CD4-positive, alpha-beta T cell (primary cell): ENCODE measurements around the gene PRRC1. TPM values are rescaled to one million over a fixed set of nuclear protein-coding genes. Genes with fewer than 3 reads are reported as not detected.

Source experiments
- ATAC-seq: fragments of 200-7000 bp; cut with Tn5 transposase; one replicate; pipeline ENCODE4 v1.10.0; 2022; ENCODE audit warnings: mild to moderate bottlenecking; ENCODE audit not compliant: poor library complexity
- CTCF ChIA-PET: fragments of 350-600 bp; sonication (Branson Sonifier 250); formaldehyde crosslinking; loops from one replicate; lab custom pipeline; 2021; ENCODE audit warnings: antibody characterized with exemption, inconsistent platforms; lab: Charles Lee
- POLR2A ChIA-PET: fragments of 350-600 bp; sonication (Branson Sonifier 250); formaldehyde crosslinking; loops from one replicate; lab custom pipeline; 2021; ENCODE audit warnings: antibody characterized with exemption, inconsistent platforms; lab: Charles Lee
- DNase-seq, 14 experiments: peaks; one replicate each; pipeline ENCODE4 v3.0.0-alpha.2; 2013 to 2020; ENCODE audit warnings: mixed read lengths in 2 of 14
- H3K27ac ChIP-seq, 2 donors: one replicate each; pipeline versions ENCODE4 v1.5.1 to v1.7.0; 2013; ENCODE audit warnings: low read length in 2 of 2, low read depth in 1 of 2, mild to moderate bottlenecking in 1 of 2
- H3K27me3 ChIP-seq, 2 experiments: 1 replicate in 1 of 2; 2 replicates in 1 of 2; pipeline versions ENCODE4 v1.6.1 to v1.7.0; 2013; ENCODE audit warnings: low read length in 2 of 2, control low read depth in 1 of 2, mild to moderate bottlenecking in 1 of 2, moderate library complexity in 1 of 2; ENCODE audit not compliant: insufficient read depth in 2 of 2, control insufficient read depth in 1 of 2
- H3K36me3 ChIP-seq: one replicate; pipeline ENCODE4 v1.6.1; 2013; ENCODE audit warnings: low read length, control low read depth; ENCODE audit not compliant: insufficient read depth
- H3K4me1 ChIP-seq: one replicate; pipeline ENCODE4 v1.6.1; 2013; ENCODE audit warnings: low read length, control low read depth; ENCODE audit not compliant: insufficient read depth
- H3K4me3 ChIP-seq: one replicate; pipeline ENCODE4 v1.5.1; 2013; ENCODE audit warnings: mild to moderate bottlenecking, low read length, moderate library complexity
- H3K9me3 ChIP-seq, 2 experiments: 1 replicate in 1 of 2; 2 replicates in 1 of 2; pipeline versions ENCODE4 v1.6.1 to v1.7.0; 2013; ENCODE audit warnings: low read length in 2 of 2, mild to moderate bottlenecking in 2 of 2, control low read depth in 1 of 2, moderate library complexity in 1 of 2; ENCODE audit not compliant: control insufficient read depth in 1 of 2, insufficient read depth in 1 of 2
- H3K27ac Mint-ChIP-seq: one replicate; pipeline ENCODE4 v1.8.0; 2020; ENCODE audit warnings: mixed read lengths
- H3K27me3 Mint-ChIP-seq: one replicate; pipeline ENCODE4 v1.8.0; 2021; ENCODE audit warnings: mixed read lengths
- H3K36me3 Mint-ChIP-seq: one replicate; pipeline ENCODE4 v1.8.0; 2021; ENCODE audit warnings: low read depth, mixed read lengths
- H3K4me1 Mint-ChIP-seq: one replicate; pipeline ENCODE4 v1.8.0; 2021; ENCODE audit warnings: low read depth, mixed read lengths
- H3K4me3 Mint-ChIP-seq: one replicate; pipeline ENCODE4 v1.8.0; 2020; ENCODE audit warnings: mild to moderate bottlenecking, mixed read lengths
- H3K9me3 Mint-ChIP-seq: one replicate; pipeline ENCODE4 v1.8.0; 2020; ENCODE audit warnings: mixed read lengths
- intact Hi-C, 2 experiments: fragments of 100-400 bp; cut with DNase I in 1 of 2; cut with micrococcal nuclease in 1 of 2; formaldehyde crosslinking; loops; one replicate each; pipeline versions ENCODE4 v1.15.1 to v1.9.0; 2023 to 2025; cut with DNase I, micrococcal nuclease
- total RNA-seq, 174 experiments: library from RNA in 2 of 174; stranded (reverse) in 2 of 174; gene quantifications; one replicate each; pipeline ENCODE4 v1.2.3 and lab custom pipeline; 2021 to 2026
- TF ChIP-seq, protein P1 (sequence below): fragments of 200-600 bp; IDR thresholded peaks from one replicate; pipeline ENCODE4 v1.8.0; 2022; ENCODE audit warnings: antibody characterized with exemption, mild to moderate bottlenecking

Gene PRRC1
- total RNA-seq, 2 experiments from 2014 or later: 32.0 to 33.8 TPM

DNA sequence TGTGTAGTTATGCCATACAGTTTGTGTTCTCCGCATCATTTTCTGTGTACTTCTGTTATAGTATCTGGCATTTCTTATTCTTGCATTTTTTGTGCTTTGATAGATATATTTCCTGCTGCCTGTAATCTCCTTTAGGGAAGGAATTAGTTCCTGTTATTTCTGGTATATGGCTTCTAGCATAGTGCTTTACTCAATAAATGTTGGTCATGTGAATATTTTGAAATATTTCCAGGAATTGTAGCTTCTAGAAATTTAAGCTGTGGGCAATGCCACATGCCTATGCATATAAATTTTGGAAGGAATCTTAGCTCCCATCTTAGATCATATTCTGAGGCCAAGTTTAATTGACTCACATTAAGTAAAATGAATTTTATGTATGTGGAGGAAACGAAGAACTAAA is 11.5 kb upstream of the PRRC1 start:
- ATAC-seq (no peak), DNase-seq (no peak)
- Mint-ChIP-seq H3K27ac (no peak overlapping the region), H3K36me3 (no peaks in the 10 kb centered on the region), H3K27me3 (peaks cover 6% of the 10 kb centered on the region), H3K4me1 (no peaks in the 10 kb centered on the region), H3K4me3 (no peak overlapping the region), H3K9me3 (no peaks in the 10 kb centered on the region)
- intact Hi-C loops: no loop called here
- Histone ChIP-seq H3K27me3 (no peaks in the 10 kb centered on the region), H3K4me1 (no peaks in the 10 kb centered on the region), H3K9me3 (no peaks in the 10 kb centered on the region), H3K27ac (no peak overlapping the region), H3K4me3 (no peak overlapping the region), H3K36me3 (no peaks in the 10 kb centered on the region)
- CTCF ChIA-PET: interaction anchor here (1.0 kb wide), 1 partner anchor 13 kb away, joined by 4 read pairs; no protein-coding TSS in a partner anchor
- TF ChIP-seq, protein P1, sequence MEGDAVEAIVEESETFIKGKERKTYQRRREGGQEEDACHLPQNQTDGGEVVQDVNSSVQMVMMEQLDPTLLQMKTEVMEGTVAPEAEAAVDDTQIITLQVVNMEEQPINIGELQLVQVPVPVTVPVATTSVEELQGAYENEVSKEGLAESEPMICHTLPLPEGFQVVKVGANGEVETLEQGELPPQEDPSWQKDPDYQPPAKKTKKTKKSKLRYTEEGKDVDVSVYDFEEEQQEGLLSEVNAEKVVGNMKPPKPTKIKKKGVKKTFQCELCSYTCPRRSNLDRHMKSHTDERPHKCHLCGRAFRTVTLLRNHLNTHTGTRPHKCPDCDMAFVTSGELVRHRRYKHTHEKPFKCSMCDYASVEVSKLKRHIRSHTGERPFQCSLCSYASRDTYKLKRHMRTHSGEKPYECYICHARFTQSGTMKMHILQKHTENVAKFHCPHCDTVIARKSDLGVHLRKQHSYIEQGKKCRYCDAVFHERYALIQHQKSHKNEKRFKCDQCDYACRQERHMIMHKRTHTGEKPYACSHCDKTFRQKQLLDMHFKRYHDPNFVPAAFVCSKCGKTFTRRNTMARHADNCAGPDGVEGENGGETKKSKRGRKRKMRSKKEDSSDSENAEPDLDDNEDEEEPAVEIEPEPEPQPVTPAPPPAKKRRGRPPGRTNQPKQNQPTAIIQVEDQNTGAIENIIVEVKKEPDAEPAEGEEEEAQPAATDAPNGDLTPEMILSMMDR: no peak
- POLR2A ChIA-PET: no interaction called here

DNA sequence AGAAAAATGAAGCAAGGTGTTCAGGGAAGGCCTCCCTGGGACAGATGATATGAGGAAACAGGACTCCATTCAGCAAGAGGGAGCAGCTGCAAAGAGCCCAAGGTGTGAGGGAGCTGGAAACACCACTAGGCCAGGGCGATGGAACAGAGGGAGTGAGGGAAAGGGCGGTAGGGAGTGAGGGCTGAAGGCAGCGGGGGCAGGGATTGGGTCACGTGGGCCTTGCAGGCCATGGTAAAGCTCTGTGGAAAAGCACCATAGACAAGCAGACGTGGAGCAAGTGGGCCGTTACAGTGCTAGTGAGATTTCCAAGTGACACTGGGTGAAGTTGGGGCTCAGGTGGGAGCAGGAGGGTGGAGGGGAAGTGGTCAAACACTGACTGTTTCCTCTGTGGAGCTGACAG is 10.8 kb upstream of the PRRC1 start:
- Histone ChIP-seq H3K4me1 (no peaks in the 10 kb centered on the region), H3K9me3 (no peaks in the 10 kb centered on the region), H3K27ac (no peak overlapping the region), H3K36me3 (no peaks in the 10 kb centered on the region), H3K27me3 (peaks cover 0 to 5% of the 10 kb centered on the region in 2 experiments), H3K4me3 (no peak overlapping the region)
- no peaks in the 10 kb centered on the region for H3K9me3 Mint-ChIP-seq
- no peaks in the 10 kb centered on the region for H3K36me3 Mint-ChIP-seq
- TF ChIP-seq, protein P1: no peak
- H3K27me3 Mint-ChIP-seq: peaks cover 12% of the 10 kb centered on the region
- no peak overlapping the region for H3K4me3 Mint-ChIP-seq
- H3K4me1 Mint-ChIP-seq: no peaks in the 10 kb centered on the region
- intact Hi-C loops: no loop called here
- ChIA-PET POLR2A (no interaction called here), CTCF (interaction anchor here (1.0 kb wide), 1 partner anchor 14 kb away, joined by 4 read pairs; no protein-coding TSS in a partner anchor)
- ATAC-seq (no peak), DNase-seq (no peak)
- no peak overlapping the region for H3K27ac Mint-ChIP-seq

DNA sequence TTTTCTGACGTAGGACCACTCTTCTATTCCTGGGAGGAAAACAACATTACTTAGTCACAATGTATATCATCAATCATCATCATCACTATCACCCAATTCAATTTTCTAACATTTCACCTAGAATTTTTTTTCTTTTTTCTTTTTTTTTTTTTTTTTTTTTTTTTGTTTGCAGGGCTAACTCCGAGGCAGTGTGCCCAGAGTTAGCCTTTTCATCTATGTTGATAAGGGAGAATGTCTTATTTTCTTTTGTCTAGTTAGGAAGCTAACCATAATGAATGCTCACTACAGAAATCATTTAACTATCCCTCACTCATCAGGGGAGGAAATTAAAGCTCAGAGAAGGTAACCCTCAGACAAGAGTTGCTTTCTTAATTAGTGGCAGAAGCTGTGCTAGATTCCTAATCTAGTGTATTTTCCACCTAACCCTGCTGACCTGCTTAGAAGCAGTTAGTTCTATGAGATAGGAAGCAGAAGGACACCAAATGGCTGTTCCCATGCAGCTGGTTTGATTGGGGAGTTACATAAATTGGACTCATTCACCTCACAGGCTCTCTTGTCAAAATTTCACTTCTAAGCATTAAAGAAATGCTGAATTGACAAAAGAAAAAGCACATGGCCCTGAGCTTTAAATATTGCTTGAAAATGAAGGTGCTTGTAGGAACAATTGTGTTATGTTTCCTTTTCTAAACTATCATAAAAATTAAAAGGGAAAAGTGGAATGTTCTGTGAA is 8.6 kb upstream of the PRRC1 start:
- H3K27ac ChIP-seq: no peak overlapping the region
- Mint-ChIP-seq H3K27me3 (peaks cover 22% of the 10 kb centered on the region), H3K27ac (no peak overlapping the region), H3K4me3 (no peak overlapping the region), H3K9me3 (no peaks in the 10 kb centered on the region), H3K4me1 (no peaks in the 10 kb centered on the region), H3K36me3 (no peaks in the 10 kb centered on the region)
- no peaks in the 10 kb centered on the region for H3K9me3 ChIP-seq
- no peaks in the 10 kb centered on the region for H3K36me3 ChIP-seq
- no peak for ATAC-seq
- ChIA-PET CTCF (interaction anchor here (2.1 kb wide), 1 partner anchor 16 kb away, joined by 6 read pairs; no protein-coding TSS in a partner anchor), POLR2A (no interaction called here)
- H3K4me3 ChIP-seq: no peak overlapping the region
- TF ChIP-seq, protein P1: no peak
- intact Hi-C loops: no loop called here
- DNase-seq: no peak
- no peaks in the 10 kb centered on the region for H3K4me1 ChIP-seq
- peaks cover 0 to 11% of the 10 kb centered on the region in 2 experiments for H3K27me3 ChIP-seq
